Measurements from ENCODE around the gene TEKT1.
"Not testable (repeated sequence)": the region's sequence is repeated elsewhere in the genome, so short reads cannot be mapped to it uniquely, and the experiment has no call there.

Gene TEKT1

DNA sequence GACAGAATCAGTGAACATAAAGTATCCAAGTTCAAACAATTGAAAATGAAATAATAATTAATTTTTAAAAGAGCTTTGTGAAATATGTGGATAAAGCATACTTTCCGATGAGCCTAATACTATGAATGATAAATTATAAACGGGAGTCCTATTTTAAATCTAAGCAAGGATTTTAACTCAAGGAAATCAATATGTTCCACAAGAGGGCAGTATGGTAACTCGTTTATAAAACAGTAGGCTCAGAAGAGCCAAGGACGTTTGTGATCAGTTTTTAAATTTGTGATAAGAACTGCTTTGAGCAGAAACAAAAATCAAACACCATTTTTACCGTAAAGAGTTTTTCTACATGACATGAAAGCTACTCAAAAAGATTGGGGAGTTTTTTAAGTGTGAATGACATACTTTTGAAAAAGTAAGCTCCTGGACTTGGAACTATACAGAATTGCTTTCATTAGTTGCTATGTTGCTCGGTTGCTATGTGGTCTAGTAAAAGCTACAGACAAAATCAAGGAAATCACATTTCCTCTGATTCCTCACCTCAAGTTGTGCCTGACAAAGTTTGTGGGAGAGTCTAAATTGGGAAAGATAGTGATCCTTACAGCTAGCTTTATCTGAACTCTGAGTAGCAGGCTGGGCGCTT lies 11.8 kb upstream of the TEKT1 start:
- no peak overlapping the region for H3K4me3 ChIP-seq (ENCODE audit: low read length)
- TF ChIP-seq, protein P1, sequence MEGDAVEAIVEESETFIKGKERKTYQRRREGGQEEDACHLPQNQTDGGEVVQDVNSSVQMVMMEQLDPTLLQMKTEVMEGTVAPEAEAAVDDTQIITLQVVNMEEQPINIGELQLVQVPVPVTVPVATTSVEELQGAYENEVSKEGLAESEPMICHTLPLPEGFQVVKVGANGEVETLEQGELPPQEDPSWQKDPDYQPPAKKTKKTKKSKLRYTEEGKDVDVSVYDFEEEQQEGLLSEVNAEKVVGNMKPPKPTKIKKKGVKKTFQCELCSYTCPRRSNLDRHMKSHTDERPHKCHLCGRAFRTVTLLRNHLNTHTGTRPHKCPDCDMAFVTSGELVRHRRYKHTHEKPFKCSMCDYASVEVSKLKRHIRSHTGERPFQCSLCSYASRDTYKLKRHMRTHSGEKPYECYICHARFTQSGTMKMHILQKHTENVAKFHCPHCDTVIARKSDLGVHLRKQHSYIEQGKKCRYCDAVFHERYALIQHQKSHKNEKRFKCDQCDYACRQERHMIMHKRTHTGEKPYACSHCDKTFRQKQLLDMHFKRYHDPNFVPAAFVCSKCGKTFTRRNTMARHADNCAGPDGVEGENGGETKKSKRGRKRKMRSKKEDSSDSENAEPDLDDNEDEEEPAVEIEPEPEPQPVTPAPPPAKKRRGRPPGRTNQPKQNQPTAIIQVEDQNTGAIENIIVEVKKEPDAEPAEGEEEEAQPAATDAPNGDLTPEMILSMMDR (conservative IDR thresholded peaks at IDR 0.05; ENCODE audit: low read length), result peak; percentile 59
- peak; percentile 56 for DNase-seq (ENCODE audit: low read depth)

DNA sequence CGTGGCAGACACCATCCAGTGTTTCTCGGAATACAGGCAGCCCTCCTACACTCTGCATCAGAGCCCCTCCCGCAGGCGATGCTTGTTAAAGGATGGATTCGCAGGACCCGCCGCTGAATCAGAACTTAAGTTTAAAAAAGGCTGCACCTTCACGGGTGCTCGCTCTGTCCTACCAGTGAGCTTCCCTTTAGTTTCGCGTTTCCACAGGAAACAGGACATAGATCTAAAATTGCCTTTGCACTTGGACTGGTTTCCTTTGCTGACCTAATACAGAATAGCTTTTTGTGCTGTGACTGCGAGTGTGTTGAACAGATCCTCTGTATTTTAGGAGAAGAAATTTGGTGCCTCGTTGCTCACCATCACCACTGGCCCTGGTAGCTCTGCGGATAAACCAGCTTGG lies 10.2 kb upstream of the TEKT1 start:
- DNase-seq (ENCODE audit: low read depth); H3K4me3 ChIP-seq (ENCODE audit: low read length): not testable (repeated sequence)

DNA sequence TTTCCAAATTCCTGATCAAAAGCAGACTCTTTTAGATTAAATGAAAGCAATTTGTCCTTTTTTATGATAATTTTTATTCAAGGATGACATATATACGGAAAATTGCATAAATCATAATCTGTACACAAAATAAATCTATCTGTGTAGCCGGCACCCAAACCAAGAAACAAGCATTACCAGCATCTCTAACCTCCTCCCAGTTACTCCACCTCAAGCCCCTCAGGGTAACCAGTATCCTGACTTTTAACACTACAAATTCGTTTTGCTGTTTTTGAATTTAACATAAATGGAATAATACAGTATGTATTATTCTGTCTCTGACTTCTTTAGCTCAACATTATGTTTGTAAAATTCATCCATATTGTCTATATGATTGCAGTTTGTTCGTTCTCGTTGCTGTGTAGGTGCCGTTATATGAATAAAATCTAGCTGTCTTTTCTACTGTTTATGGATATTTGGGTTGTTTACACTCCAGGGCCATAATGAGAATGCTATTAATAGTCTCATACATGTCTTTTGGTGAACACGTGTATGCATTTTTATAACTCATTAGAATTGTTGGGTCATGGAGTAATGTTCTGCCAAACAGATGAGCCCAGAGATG lies 1.0 kb downstream of the TEKT1 start:
- no peak for DNase-seq (ENCODE audit: low read depth)
- H3K4me3 ChIP-seq (ENCODE audit: low read length), result no peak overlapping the region
- TF ChIP-seq, protein P1 (conservative IDR thresholded peaks at IDR 0.05; ENCODE audit: low read length), result no peak

DNA sequence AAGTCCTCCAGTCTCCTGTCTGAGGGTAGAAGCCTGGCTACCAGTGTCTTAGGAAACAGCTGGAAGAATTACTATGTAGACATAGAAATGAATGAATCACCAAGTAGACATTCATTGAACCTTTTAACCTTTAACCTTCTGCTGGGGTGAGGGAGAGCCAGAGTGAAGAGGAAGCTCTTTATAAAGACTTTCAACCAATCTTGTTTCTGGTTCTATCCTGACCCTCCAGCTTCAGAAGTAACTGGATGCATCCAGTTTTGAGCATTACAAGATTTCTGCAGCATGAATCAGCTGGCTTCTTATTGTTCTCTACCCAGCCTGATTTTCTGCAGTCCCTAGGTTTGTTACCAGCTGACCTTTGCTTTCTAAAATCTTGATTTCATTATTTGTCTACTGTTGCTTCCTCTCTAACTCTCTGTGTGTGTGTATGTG lies 8.5 kb downstream of the TEKT1 start:
- DNase-seq (ENCODE audit: low read depth), result peak; percentile 65
- no peak overlapping the region for H3K4me3 ChIP-seq (ENCODE audit: low read length)
- TF ChIP-seq, protein P1 (conservative IDR thresholded peaks at IDR 0.05; ENCODE audit: low read length), result no peak

DNA sequence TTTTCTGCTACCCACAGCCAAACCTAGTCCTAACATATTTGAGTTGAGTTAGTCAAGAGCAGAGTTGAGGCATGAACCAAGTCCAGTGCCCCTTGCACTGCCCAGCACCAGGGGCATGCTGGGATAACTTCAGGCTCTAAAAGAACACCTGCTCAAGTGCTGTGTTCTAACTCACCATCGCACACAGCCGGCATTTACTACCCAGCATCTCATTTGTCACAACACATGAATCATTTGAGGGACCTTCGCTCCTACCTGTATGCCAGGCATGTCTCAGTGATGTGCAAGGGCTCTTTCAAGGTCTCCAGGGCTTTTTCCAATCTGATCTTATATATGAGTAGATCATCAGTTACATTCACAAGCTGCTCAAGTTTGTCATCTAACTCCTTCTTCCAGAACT lies 12.6 kb downstream of the TEKT1 start:
- no peak for DNase-seq (ENCODE audit: low read depth)
- no peak overlapping the region for H3K4me3 ChIP-seq (ENCODE audit: low read length)
- TF ChIP-seq, protein P1 (conservative IDR thresholded peaks at IDR 0.05; ENCODE audit: low read length), result no peak

DNA sequence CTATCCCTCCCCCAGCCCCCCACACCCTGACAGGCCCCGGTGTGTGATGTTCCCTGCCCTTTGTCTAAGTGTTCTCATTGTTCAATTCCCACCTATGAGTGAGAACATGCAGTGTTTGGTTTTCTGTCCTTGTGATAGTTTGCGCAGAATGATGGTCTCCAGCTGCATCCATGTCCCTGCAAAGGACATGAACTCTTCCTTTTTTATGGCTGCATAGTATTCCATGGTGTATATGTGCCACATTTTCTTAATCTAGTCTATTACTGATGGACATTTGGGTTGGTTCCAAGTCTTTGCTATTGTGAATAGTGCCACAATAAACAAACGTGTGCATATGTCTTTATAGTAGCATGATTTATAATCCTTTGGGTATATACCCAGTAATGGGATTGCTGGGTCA lies 15.2 kb downstream of the TEKT1 start:
- not testable (repeated sequence) for H3K4me3 ChIP-seq (ENCODE audit: low read length)

DNA sequence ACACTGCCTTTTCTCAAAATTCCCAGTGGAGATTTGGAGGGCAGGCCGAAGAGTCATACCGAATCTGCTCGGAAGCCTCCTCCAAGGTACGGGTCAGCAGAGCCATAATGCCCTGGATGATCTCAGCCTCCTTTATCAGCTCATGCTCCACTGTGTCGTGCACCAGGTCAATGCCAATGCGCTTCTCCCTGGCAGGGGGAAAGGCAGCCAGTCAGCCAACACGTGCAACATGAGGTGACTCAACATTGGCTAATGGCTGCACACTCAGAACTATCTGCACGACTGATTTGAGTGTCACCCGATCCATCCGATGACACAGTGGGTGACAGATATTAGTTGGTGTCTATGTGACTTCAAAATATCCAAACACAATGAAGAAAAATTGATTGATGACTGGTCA lies 15.8 kb downstream of the TEKT1 start:
- no peak for DNase-seq (ENCODE audit: low read depth)
- H3K4me3 ChIP-seq (ENCODE audit: low read length), result no peak overlapping the region
- TF ChIP-seq, protein P1 (conservative IDR thresholded peaks at IDR 0.05; ENCODE audit: low read length), result no peak

More for the DNA sequence above, 15.2 kb downstream of the TEKT1 start:
- not testable (repeated sequence) for DNase-seq (ENCODE audit: low read depth)

DNA sequence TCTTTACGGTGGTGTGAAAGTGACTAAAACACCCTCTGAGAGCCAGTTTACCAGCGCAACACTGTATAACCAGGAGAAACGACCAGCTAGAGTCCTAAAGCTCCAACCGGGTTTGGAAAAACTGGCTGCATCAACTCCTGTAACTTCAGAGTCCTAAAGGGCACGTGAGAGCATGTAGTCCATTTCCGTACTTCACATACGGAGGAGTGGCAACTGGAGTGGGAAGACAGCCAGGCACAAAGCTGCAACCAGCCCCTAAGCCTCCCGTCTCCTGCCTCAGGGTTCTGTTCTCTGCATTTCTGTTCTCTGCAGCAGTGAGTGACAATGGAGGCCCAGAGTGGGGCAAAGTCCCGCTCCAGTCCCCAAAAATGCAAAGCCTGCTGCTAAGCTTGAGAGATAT lies 19.2 kb downstream of the TEKT1 start:
- DNase-seq (ENCODE audit: low read depth), result no peak
- TF ChIP-seq, protein P1 (conservative IDR thresholded peaks at IDR 0.05; ENCODE audit: low read length), result no peak
- H3K4me3 ChIP-seq (ENCODE audit: low read length), result no peak overlapping the region

Measured in AG10803 (cell line).